ENCODE results near the gene DHRS7B. TPM values are rescaled to one million over a fixed set of nuclear protein-coding genes. Genes with fewer than 3 reads are reported as not detected.
"Not testable (repeated sequence)": the region's sequence is repeated elsewhere in the genome, so short reads cannot be mapped to it uniquely, and the experiment has no call there.

Gene DHRS7B
- total RNA-seq, 4 donors from 2014 or later: 24.0 to 30.3 (median 28.8) TPM

- no peak for DNase-seq (ENCODE audit: extremely low spot score)
- WGBS: 52% methylated on average over 4 of the region's 4 CpGs
- H3K36me3 ChIP-seq: no peaks in the 10 kb centered on the region
- H3K27me3 ChIP-seq: no peaks in the 10 kb centered on the region
- no peak overlapping the region for H3K27ac ChIP-seq (replicated peaks in 1 of 4)
- TF ChIP-seq POLR2AphosphoS5 (IDR thresholded peaks at IDR 0.05) (no peak), EP300 (IDR thresholded peaks at IDR 0.05) (no peak), POLR2A (IDR thresholded peaks at IDR 0.05; ENCODE audit: low read depth) (no peak), CTCF (IDR thresholded peaks at IDR 0.05) (no peak)
- intact Hi-C loops (cut with DNase I): loop anchor here (5.0 to 10.0 kb wide), 3 partner anchors 89 to 388 kb away; no protein-coding TSS in a partner anchor
- no peak overlapping the region for H3K4me3 ChIP-seq
- H3K4me1 ChIP-seq: peaks cover 22 to 41% (median 33%) of the 10 kb centered on the region in 4 donors
- no peaks in the 10 kb centered on the region for H3K9me3 ChIP-seq
These were observed 2.7 kb upstream of the DHRS7B start for GRCh38 chr17:21124086-21124485.

- H3K4me1 ChIP-seq: peaks cover 18 to 40% (median 31%) of the 10 kb centered on the region in 4 donors
- H3K4me3 ChIP-seq; H3K27ac ChIP-seq (replicated peaks in 1 of 4); DNase-seq (ENCODE audit: extremely low spot score); H3K9me3 ChIP-seq; H3K36me3 ChIP-seq; H3K27me3 ChIP-seq: not testable (repeated sequence)
- WGBS: 88% methylated on average over 4 of the region's 4 CpGs
- intact Hi-C loops (cut with DNase I): loop anchor here (5.0 to 10.0 kb wide), 3 partner anchors 90 to 388 kb away; no protein-coding TSS in a partner anchor
These were observed 2.2 kb upstream of the DHRS7B start for GRCh38 chr17:21124517-21124916.

- 63% methylated on average over 6 of the region's 6 CpGs for WGBS
- H3K4me1 ChIP-seq: peaks cover 12 to 30% (median 26%) of the 10 kb centered on the region in 4 donors
- peak overlapping the region in 3 of 4 donors; percentile 75 to 83 (median 76) for H3K4me3 ChIP-seq
- no peaks in the 10 kb centered on the region for H3K36me3 ChIP-seq
- H3K27ac ChIP-seq (replicated peaks in 1 of 4): no peak overlapping the region
- no peaks in the 10 kb centered on the region for H3K27me3 ChIP-seq
- no peaks in the 10 kb centered on the region for H3K9me3 ChIP-seq
- no peak for TF ChIP-seq POLR2AphosphoS5 (IDR thresholded peaks at IDR 0.05)
- no peak for DNase-seq (ENCODE audit: extremely low spot score)
- intact Hi-C loops (cut with DNase I): loop anchor here (2.0 to 10.0 kb wide), 4 partner anchors 89 to 329 kb away; partner anchors contain the start of genes NATD1 and TMEM11
These were observed 902 bp upstream of the DHRS7B start for GRCh38 chr17:21125862-21126261.

- H3K36me3 ChIP-seq: no peaks in the 10 kb centered on the region
- peaks cover 16 to 36% (median 30%) of the 10 kb centered on the region in 4 donors for H3K4me1 ChIP-seq
- WGBS: 27% methylated on average over 9 of the region's 9 CpGs
- H3K9me3 ChIP-seq: no peaks in the 10 kb centered on the region
- intact Hi-C loops (cut with DNase I): loop anchor here (2.0 to 10.0 kb wide), 5 partner anchors 87 to 327 kb away; partner anchors contain the start of genes NATD1 and TMEM11
- H3K4me3 ChIP-seq: peak overlapping the region; percentile 75 to 95 (median 80)
- DNase-seq (ENCODE audit: extremely low spot score): no peak
- TF ChIP-seq CTCF (IDR thresholded peaks at IDR 0.05) (no peak), POLR2AphosphoS5 (IDR thresholded peaks at IDR 0.05) (no peak), POLR2A (IDR thresholded peaks at IDR 0.05; ENCODE audit: low read depth) (no peak), EP300 (IDR thresholded peaks at IDR 0.05) (no peak)
- peak overlapping the region; percentile 90 to 97 (median 93) for H3K27ac ChIP-seq (replicated peaks in 1 of 4)
- no peaks in the 10 kb centered on the region for H3K27me3 ChIP-seq
These were observed 829 bp downstream of the DHRS7B start for GRCh38 chr17:21127509-21128077.

- intact Hi-C loops (cut with DNase I): loop anchor here (2.0 to 10.0 kb wide), 4 partner anchors 94 to 326 kb away; partner anchors contain the start of gene NATD1
- Histone ChIP-seq H3K4me1 (peaks cover 16 to 36% (median 30%) of the 10 kb centered on the region in 4 donors), H3K27ac (replicated peaks in 1 of 4) (no peak overlapping the region), H3K36me3 (no peaks in the 10 kb centered on the region), H3K4me3 (no peak overlapping the region), H3K9me3 (no peaks in the 10 kb centered on the region), H3K27me3 (no peaks in the 10 kb centered on the region)
- WGBS: 55% methylated on average over 9 of the region's 9 CpGs
- no peak for DNase-seq (ENCODE audit: extremely low spot score)
- TF ChIP-seq EP300 (IDR thresholded peaks at IDR 0.05) (no peak), CTCF (IDR thresholded peaks at IDR 0.05) (peak; percentile 49 to 63 (median 50)), POLR2A (IDR thresholded peaks at IDR 0.05; ENCODE audit: low read depth) (no peak), POLR2AphosphoS5 (IDR thresholded peaks at IDR 0.05) (no peak)
These were observed 2.4 kb downstream of the DHRS7B start for GRCh38 chr17:21129023-21129681.

All from esophagus muscularis mucosa (tissue), 4 donors.